Activated CD8-positive, alpha-beta memory T cell treated with anti-CD3 and anti-CD28 coated beads for 24 hours (primary cell): ENCODE measurements around the gene HS6ST3.
"Not testable (repeated sequence)": the region's sequence is repeated elsewhere in the genome, so short reads cannot be mapped to it uniquely, and the experiment has no call there.

Experiments
- DNase-seq: peaks from one replicate; pipeline ENCODE4 v3.0.0-alpha.2; 2020

The HS6ST3 gene

GRCh38 chr13:96460609-96461008 lies 370.7 kb downstream of the HS6ST3 start:
- DNase-seq = no peak

- DNase-seq = no peak
Observed at GRCh38 chr13:96473526-96474180, 383.7 kb downstream of the HS6ST3 start.

- no peak for DNase-seq
Observed at GRCh38 chr13:96474181-96474557, 384.3 kb downstream of the HS6ST3 start.

GRCh38 chr13:96475103-96475502 lies 385.2 kb downstream of the HS6ST3 start:
- DNase-seq = no peak

- no peak for DNase-seq
Observed at GRCh38 chr13:96481482-96481881, 391.6 kb downstream of the HS6ST3 start.

- DNase-seq = no peak
Observed at GRCh38 chr13:96490496-96490989, 400.6 kb downstream of the HS6ST3 start.

- no peak for DNase-seq
Observed at GRCh38 chr13:96491103-96491502, 401.2 kb downstream of the HS6ST3 start.

- DNase-seq = no peak
Observed at GRCh38 chr13:96492766-96493165, 402.9 kb downstream of the HS6ST3 start.

GRCh38 chr13:96499656-96500055 lies 409.7 kb downstream of the HS6ST3 start:
- DNase-seq = no peak

GRCh38 chr13:96500953-96501352 lies 411.0 kb downstream of the HS6ST3 start:
- DNase-seq = no peak

- no peak for DNase-seq
Observed at GRCh38 chr13:96503481-96503880, 413.6 kb downstream of the HS6ST3 start.

GRCh38 chr13:96511587-96511986 lies 421.7 kb downstream of the HS6ST3 start:
- DNase-seq = no peak

- DNase-seq = no peak
Observed at GRCh38 chr13:96519380-96519779, 429.5 kb downstream of the HS6ST3 start.

- DNase-seq = not testable (repeated sequence)
Observed at GRCh38 chr13:96524398-96525020, 434.6 kb downstream of the HS6ST3 start.

GRCh38 chr13:96525715-96526114 lies 435.8 kb downstream of the HS6ST3 start:
- DNase-seq = no peak

GRCh38 chr13:96527497-96527896 lies 437.6 kb downstream of the HS6ST3 start:
- DNase-seq = no peak

GRCh38 chr13:96532804-96533203 lies 442.9 kb downstream of the HS6ST3 start:
- no peak for DNase-seq

- no peak for DNase-seq
Observed at GRCh38 chr13:96533408-96533807, 443.5 kb downstream of the HS6ST3 start.

GRCh38 chr13:96539791-96540190 lies 449.9 kb downstream of the HS6ST3 start:
- DNase-seq = no peak

GRCh38 chr13:96540670-96541069 lies 450.8 kb downstream of the HS6ST3 start:
- no peak for DNase-seq

- DNase-seq = no peak
Observed at GRCh38 chr13:96542986-96543385, 453.1 kb downstream of the HS6ST3 start.

- DNase-seq = no peak
Observed at GRCh38 chr13:96544957-96545356, 455.1 kb downstream of the HS6ST3 start.

GRCh38 chr13:96546463-96546862 lies 456.6 kb downstream of the HS6ST3 start:
- DNase-seq = no peak

GRCh38 chr13:96551546-96551945 lies 461.6 kb downstream of the HS6ST3 start:
- no peak for DNase-seq

- no peak for DNase-seq
Observed at GRCh38 chr13:96552559-96552958, 462.7 kb downstream of the HS6ST3 start.
